Motor neuron (in vitro differentiated cells): ENCODE results near the gene RALB. TPM values are rescaled to one million over a fixed set of nuclear protein-coding genes. Genes with fewer than 3 reads are reported as not detected.
"Not testable (repeated sequence)": the region's sequence is repeated elsewhere in the genome, so short reads cannot be mapped to it uniquely, and the experiment has no call there.

Experiments
- ATAC-seq, 8 experiments: fragments of 200-7000 bp; cut with Tn5 transposase; replicated peaks in 6 of 8; 2 replicates each; pipeline ENCODE4 v1.8.0; 2021; ENCODE audit warnings: mild to moderate bottlenecking in 8 of 8, moderate library complexity in 8 of 8
- H3K27ac ChIP-seq, 2 donors: fragments of 250-450 bp; sonication (Bioruptor Pico); 2 replicates each; pipeline ENCODE4 v1.9.0; 2021; ENCODE audit warnings: antibody characterized with exemption in 2 of 2, mild to moderate bottlenecking in 2 of 2, moderate library complexity in 1 of 2
- H3K4me1 ChIP-seq, 2 donors: fragments of 250-450 bp; sonication (Bioruptor Pico); replicated peaks in 1 of 2; 2 replicates each; pipeline ENCODE4 v1.6.1; 2021; ENCODE audit warnings: antibody characterized with exemption in 2 of 2, mild to moderate bottlenecking in 2 of 2, moderate library complexity in 1 of 2
- H3K4me3 ChIP-seq, 5 donors: fragments of 250-450 bp; sonication (Bioruptor Pico); 2 replicates each; pipeline ENCODE4 v1.9.0; 2021; ENCODE audit warnings: antibody characterized with exemption in 5 of 5, mild to moderate bottlenecking in 5 of 5, moderate library complexity in 4 of 5
- WGBS, 10 experiments: fragments of 450-650 bp; shearing (Covaris generic); methylation state at CpG; one replicate each; pipeline ENCODE4 v1.0.0; 2022; 5-methylcytosine and 5-hydroxymethylcytosine counted together
- in situ Hi-C, 9 experiments: fragments of 400-800 bp; cut with MboI; loops; one replicate each; pipeline ENCODE4 v1.15.0; 2021; ENCODE audit warnings: low sequenced_read_pairs in 9 of 9, low pct_unique_long_range_greater_than_20kb in 2 of 9; ENCODE audit not compliant: unreplicated experiment in 9 of 9
- total RNA-seq, 8 experiments: library from RNA; unstranded; fragments of 300-600 nt; gene quantifications; 2 replicates each; pipeline versions ENCODE4 v1.2.3 to v1.2.4, GENCODE V29; 2022

RALB gene
- total RNA-seq, 8 experiments from 2014 or later: 15.2 to 30.7 (median 22.7) TPM

DNA sequence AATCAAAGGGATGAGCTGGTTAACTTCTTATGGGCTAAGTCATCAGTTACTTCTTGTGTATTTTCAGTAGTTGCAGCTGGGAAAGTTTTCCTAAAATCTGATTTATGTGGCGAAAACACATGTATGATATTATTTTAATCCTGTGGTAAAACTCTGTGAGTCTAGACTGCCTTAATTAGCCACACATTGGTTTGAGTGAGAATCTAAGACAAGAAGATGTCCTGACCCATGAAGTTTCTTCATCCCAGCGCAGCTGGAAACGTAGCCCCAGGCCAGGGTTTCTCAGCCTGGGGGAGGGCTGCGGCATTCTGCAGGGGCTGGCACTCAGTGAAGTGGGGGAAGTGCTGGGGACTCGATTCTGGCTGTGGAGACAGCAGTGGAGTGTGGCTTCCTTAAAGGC, 48.6 kb downstream of the RALB start:
- ATAC-seq: no peak
- no peak overlapping the region for H3K4me3 ChIP-seq
- no peak overlapping the region for H3K27ac ChIP-seq
- in situ Hi-C loops: no loop called here
- H3K4me1 ChIP-seq: no peaks in the 10 kb centered on the region
- WGBS, 10 experiments: 72 to 100% (median 83%) methylated on average over 1 to 4 of the region's 5 CpGs; no CpG with 5 or more reads in 3 of the 10 experiments

DNA sequence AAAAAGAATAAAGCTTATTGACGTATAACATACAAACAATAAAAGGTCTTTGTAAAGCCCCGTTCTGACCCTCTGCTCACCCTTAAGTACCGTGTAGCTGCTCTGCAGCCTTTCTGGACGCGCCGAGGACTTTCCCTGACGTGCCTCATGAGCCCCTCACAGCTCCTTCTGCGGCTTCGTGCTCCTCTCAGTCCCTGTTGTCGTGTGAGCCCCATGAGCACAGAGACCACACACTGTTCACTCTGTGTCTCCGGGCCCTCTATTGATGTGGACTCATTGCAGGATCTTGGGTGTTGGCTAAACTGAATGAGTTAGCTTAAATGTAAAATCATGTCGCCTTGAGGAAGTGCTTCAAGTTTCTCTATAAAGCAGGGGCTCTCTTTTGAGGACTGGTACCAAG, 49.6 kb downstream of the RALB start:
- 74 to 93% (median 91%) methylated on average over 1 to 7 of the region's 12 CpGs; no CpG with 5 or more reads in 4 of the 10 experiments for WGBS, 10 experiments
- no peak overlapping the region for H3K4me3 ChIP-seq
- no peak for ATAC-seq
- no peaks in the 10 kb centered on the region for H3K4me1 ChIP-seq
- in situ Hi-C loops: no loop called here
- no peak overlapping the region for H3K27ac ChIP-seq

DNA sequence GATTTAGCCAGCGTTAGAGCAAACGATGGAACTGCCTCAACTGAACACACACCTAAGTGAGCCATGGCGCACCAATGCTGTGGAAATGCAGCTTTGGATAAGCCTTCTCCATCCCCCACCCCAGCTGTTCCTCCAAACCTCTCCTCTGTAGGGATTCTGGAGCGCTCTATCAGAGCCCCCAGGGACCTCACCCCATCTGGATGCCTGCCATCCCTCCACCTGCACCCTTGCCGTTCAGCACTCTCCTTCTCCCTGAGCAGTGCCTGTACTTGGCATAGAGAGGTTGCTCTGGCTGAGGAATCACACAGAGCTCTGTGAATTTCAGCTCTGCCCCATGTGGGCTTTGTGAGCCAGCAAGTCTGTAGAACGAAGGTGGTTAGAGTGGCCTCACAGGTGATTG, 50.5 kb downstream of the RALB start:
- WGBS, 10 experiments: 60 to 100% (median 83%) methylated on average over 1 to 3 of the region's 6 CpGs; no CpG with 5 or more reads in 5 of the 10 experiments
- H3K27ac ChIP-seq: no peak overlapping the region
- no peaks in the 10 kb centered on the region for H3K4me1 ChIP-seq
- in situ Hi-C loops: no loop called here
- no peak for ATAC-seq
- no peak overlapping the region for H3K4me3 ChIP-seq

DNA sequence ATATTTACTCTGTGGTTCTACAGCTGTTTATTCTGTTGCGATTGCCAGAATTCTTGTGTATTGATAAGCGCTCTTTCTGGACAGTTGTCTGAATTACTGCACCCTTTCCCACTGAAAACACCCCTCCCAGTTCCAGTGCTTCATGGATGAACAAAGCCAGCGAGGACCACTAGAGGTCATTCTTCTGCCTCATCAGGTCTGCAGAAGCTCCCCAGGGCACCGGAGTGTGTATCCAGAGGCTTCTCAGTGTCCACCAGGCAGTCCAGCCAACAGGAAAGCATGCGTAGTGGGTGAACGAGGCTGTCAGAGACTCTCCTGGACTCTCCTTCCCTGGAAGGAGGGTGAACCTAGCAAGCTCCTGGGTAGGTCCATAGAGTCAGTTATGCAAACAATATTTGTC, 52.6 kb downstream of the RALB start:
- in situ Hi-C loops: no loop called here
- 62 to 100% (median 93%) methylated on average over 1 to 5 of the region's 6 CpGs; no CpG with 5 or more reads in 3 of the 10 experiments for WGBS, 10 experiments
- H3K27ac ChIP-seq: no peak overlapping the region
- H3K4me3 ChIP-seq: no peak overlapping the region
- ATAC-seq: peak in 2 of 8 experiments; percentile 52 to 53
- no peaks in the 10 kb centered on the region for H3K4me1 ChIP-seq

GRCh38 chr2:120305937-120306490, 53.4 kb downstream of the RALB start:
- Histone ChIP-seq H3K4me3 (no peak overlapping the region), H3K27ac (no peak overlapping the region), H3K4me1 (no peaks in the 10 kb centered on the region)
- WGBS, 10 experiments: 92 to 100% (median 98%) methylated on average over 1 to 3 of the region's 5 CpGs; no CpG with 5 or more reads in 2 of the 10 experiments
- no peak for ATAC-seq
- in situ Hi-C loops: no loop called here

- H3K4me1 ChIP-seq: peaks cover 0 to 1% of the 10 kb centered on the region in 2 donors
- no peak overlapping the region for H3K27ac ChIP-seq
- no peak for ATAC-seq
- H3K4me3 ChIP-seq: no peak overlapping the region
- in situ Hi-C loops: no loop called here
- 75 to 100% (median 96%) methylated on average over 1 to 5 of the region's 7 CpGs; no CpG with 5 or more reads in 4 of the 10 experiments for whole genome bisulfite sequencing, 10 experiments
These were observed 54.8 kb downstream of the RALB start for GRCh38 chr2:120307482-120307881.

DNA sequence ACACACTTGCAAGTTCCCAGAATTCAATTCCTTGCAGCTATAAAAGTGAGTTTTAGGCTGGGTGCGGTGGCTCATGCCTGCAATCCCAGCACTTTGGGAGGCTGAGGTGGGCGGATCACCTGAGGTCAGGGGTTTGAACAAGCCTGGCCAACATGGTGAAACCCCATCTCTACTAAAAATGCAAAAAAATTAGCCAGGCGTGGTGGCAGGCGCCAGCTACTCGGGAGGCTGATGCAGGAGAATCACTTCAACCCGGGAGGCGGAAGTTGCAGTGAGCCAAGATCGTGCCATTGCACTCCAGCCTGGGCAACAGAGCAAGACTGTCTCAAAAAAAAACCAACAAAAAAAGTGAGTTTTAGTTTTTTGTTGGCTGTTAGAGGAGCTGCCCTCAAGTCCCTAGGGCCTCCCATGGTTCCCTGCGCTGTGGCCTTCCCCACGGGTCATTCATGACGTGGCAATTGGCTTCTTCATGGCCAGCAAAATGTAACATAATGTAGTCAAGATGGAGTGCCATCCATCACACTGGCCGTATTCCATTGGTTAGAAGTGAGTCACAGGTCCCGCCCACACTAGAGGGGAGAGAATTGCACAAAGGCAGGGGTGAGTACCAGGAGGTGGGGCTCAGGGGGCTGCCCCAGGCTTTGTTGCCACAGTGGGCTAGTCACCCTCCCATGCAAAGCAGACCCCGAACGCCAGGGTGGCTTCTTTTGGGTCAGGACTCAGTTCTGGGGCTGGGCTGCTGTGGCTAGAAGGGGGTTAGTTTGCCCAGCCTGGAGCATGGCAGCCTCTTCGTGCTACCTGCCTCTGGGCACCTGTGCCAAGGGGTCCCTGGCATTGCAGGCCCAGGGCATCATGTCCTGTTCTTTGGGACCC, 55.6 kb downstream of the RALB start:
- in situ Hi-C loops: no loop called here
- WGBS, 10 experiments: 58 to 97% (median 87%) methylated on average over 1 to 12 of the region's 16 CpGs; no CpG with 5 or more reads in 2 of the 10 experiments

GRCh38 chr2:120310136-120310535, 57.5 kb downstream of the RALB start:
- 80 to 100% (median 92%) methylated on average over 1 to 5 of the region's 6 CpGs; no CpG with 5 or more reads in 4 of the 10 experiments for WGBS, 10 experiments
- Histone ChIP-seq H3K4me1 (peaks cover 9 to 15% of the 10 kb centered on the region in 2 donors), H3K27ac (no peak overlapping the region), H3K4me3 (no peak overlapping the region)
- ATAC-seq: no peak
- in situ Hi-C loops: no loop called here

More for the DNA sequence above, 55.6 kb downstream of the RALB start:
- H3K4me1 ChIP-seq: peaks cover 4 to 5% of the 10 kb centered on the region in 2 donors
- H3K27ac ChIP-seq: no peak overlapping the region
- no peak for ATAC-seq
- H3K4me3 ChIP-seq: no peak overlapping the region

GRCh38 chr2:120310841-120311240, 58.2 kb downstream of the RALB start:
- H3K27ac ChIP-seq, H3K4me3 ChIP-seq, ATAC-seq, in situ Hi-C loops: not testable (repeated sequence)
- 50 to 95% (median 92%) methylated on average over 1 to 8 of the region's 8 CpGs; no CpG with 5 or more reads in 3 of the 10 experiments for WGBS, 10 experiments
- peaks cover 9 to 15% of the 10 kb centered on the region in 2 donors for H3K4me1 ChIP-seq

DNA sequence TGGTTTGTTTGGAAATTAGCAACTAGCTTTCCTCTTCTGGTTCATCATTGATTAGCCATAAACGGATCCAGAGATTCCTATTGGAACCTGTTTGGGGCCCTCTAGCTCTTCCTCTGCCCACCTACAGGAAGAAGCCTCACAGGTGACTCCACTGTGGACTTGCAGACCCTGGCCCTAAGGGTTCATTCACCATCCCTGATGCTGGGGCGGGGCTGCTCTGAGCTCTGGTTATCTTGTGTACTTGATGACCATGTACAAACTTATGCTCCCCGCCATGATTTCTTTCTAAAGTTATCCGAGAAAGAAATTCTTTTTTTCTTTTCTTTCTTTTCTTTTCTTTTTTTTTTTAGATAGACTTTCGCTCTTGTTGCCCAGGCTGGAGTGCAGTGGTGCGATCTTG, 59.4 kb downstream of the RALB start:
- in situ Hi-C loops: no loop called here
- H3K4me1 ChIP-seq: peaks cover 9 to 15% of the 10 kb centered on the region in 2 donors
- ATAC-seq: no peak
- H3K27ac ChIP-seq: no peak overlapping the region
- H3K4me3 ChIP-seq: no peak overlapping the region
- 57 to 100% (median 79%) methylated on average over 1 to 6 of the region's 6 CpGs; no CpG with 5 or more reads in 1 of the 10 experiments for WGBS, 10 experiments

DNA sequence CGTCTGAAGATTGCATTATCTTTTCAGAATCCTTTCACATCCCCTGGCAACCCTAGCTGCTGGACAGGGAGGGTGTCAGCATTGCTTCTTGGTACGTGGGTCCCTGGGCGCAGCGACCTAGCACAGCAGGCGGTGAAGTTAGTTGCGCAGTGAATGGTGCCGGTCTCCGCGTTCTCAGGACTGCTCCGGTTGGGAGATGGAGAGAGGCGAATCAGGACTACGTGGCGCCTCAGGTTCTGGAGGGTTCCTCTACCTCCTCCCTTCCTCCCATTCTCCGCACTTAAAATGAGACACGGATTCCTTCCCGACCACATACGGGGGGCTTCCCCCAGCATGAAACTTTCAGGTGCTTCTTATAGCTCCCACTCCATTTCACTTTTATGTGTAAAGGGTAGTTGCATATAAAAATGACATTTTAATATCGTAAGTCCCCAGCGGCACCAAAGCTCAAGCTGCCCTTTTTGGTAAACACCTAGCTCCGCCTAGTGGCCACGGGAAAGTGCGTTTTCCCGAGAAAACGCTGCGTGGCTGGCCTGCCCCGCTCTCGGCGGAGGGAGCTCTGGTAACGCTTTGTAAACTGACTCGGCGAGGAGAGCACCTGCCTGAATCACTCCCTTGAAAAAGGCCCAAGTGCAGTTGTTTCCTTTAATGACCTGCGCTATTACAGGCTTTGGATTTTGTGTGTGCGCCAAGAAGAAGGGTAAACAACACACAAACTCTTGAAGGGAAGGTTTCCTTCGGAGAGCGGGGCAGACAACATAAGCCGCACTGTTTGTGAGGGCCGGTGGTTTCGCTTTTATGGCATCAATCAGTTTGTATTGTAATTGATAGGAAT, 60.4 kb downstream of the RALB start:
- Histone ChIP-seq H3K4me1 (peaks cover 9 to 15% of the 10 kb centered on the region in 2 donors), H3K27ac (no peak overlapping the region), H3K4me3 (peak overlapping the region; percentile 12 to 30 (median 23))
- peak; percentile 82 to 94 (median 84) for ATAC-seq
- in situ Hi-C loops: no loop called here
- WGBS, 10 experiments: 0 to 31% (median 10%) methylated on average over 3 to 31 of the region's 38 CpGs; no CpG with 5 or more reads in 2 of the 10 experiments

- peak overlapping the region in 1 of 5 donors; percentile 30 for H3K4me3 ChIP-seq
- in situ Hi-C loops: no loop called here
These were observed 61.3 kb downstream of the RALB start for GRCh38 chr2:120313695-120314615.

More at GRCh38 chr2:120313695-120314615, 61.3 kb downstream of the RALB start:
- Histone ChIP-seq H3K4me1 (peaks cover 9 to 15% of the 10 kb centered on the region in 2 donors), H3K27ac (no peak overlapping the region)
- peak in 4 of 8 experiments; percentile 9 to 57 (median 24) for ATAC-seq
- 42 to 100% (median 68%) methylated on average over 2 to 15 of the region's 39 CpGs; no CpG with 5 or more reads in 4 of the 10 experiments for WGBS, 10 experiments
